ENCODE results near the gene PLCD3. TPM values are rescaled to one million over a fixed set of nuclear protein-coding genes. Genes with fewer than 3 reads are reported as not detected.

The PLCD3 gene
- total RNA-seq, 2 donors from 2014 or later, result 34.8 to 42.9 TPM

- Histone ChIP-seq H3K4me1 (ENCODE audit: control insufficient read depth, insufficient read depth, low read length) (peaks cover 11% of the 10 kb centered on the region), H3K27ac (ENCODE audit: low read depth, low read length) (no peak overlapping the region), H3K4me3 (ENCODE audit: low read length) (no peak overlapping the region), H3K27me3 (ENCODE audit: control insufficient read depth, insufficient read depth, low read length, poor library complexity, severe bottlenecking) (no peaks in the 10 kb centered on the region), H3K9ac (ENCODE audit: extremely low read depth, low read length, poor library complexity, severe bottlenecking) (no peak overlapping the region), H3K36me3 (ENCODE audit: control insufficient read depth, insufficient read depth, low read length) (no peaks in the 10 kb centered on the region), H3K9me3 (ENCODE audit: control insufficient read depth, low read length) (no peaks in the 10 kb centered on the region)
- peaks cover 2% of the 10 kb centered on the region for H3K36me3 Mint-ChIP-seq (ENCODE audit: low read depth)
- no peaks in the 10 kb centered on the region for H3K9me3 Mint-ChIP-seq
- H3K27me3 Mint-ChIP-seq (ENCODE audit: insufficient read depth), result peaks cover 3% of the 10 kb centered on the region
- 91 to 94% methylated on average over 7 to 15 of the region's 15 CpGs for WGBS, 2 experiments (ENCODE audit: insufficient coverage in 1 of 2, insufficient read length in 1 of 2)
- TF ChIP-seq CTCF (conservative IDR thresholded peaks at IDR 0.05), result no peak
- H3K27ac Mint-ChIP-seq, result peak overlapping the region; percentile 39
- DNase-seq, result peak; percentile 77
- no peak overlapping the region for H3K4me3 Mint-ChIP-seq
- H3K4me1 Mint-ChIP-seq, result peaks cover 11% of the 10 kb centered on the region
Observed at GRCh38 chr17:45123930-45124796, 8.2 kb downstream of the PLCD3 start.

GRCh38 chr17:45123076-45123770, 9.1 kb downstream of the PLCD3 start:
- Histone ChIP-seq H3K27ac (ENCODE audit: low read depth, low read length) (no peak overlapping the region), H3K36me3 (ENCODE audit: control insufficient read depth, insufficient read depth, low read length) (no peaks in the 10 kb centered on the region), H3K9ac (ENCODE audit: extremely low read depth, low read length, poor library complexity, severe bottlenecking) (no peak overlapping the region), H3K4me1 (ENCODE audit: control insufficient read depth, insufficient read depth, low read length) (peaks cover 10% of the 10 kb centered on the region), H3K9me3 (ENCODE audit: control insufficient read depth, low read length) (no peaks in the 10 kb centered on the region), H3K4me3 (ENCODE audit: low read length) (no peak overlapping the region), H3K27me3 (ENCODE audit: control insufficient read depth, insufficient read depth, low read length, poor library complexity, severe bottlenecking) (no peaks in the 10 kb centered on the region)
- no peaks in the 10 kb centered on the region for H3K9me3 Mint-ChIP-seq
- H3K36me3 Mint-ChIP-seq (ENCODE audit: low read depth), result peaks cover 5% of the 10 kb centered on the region
- peaks cover 11% of the 10 kb centered on the region for H3K4me1 Mint-ChIP-seq
- H3K27ac Mint-ChIP-seq, result no peak overlapping the region
- H3K4me3 Mint-ChIP-seq, result no peak overlapping the region
- no peak for DNase-seq
- TF ChIP-seq CTCF (conservative IDR thresholded peaks at IDR 0.05), result no peak
- peaks cover 3% of the 10 kb centered on the region for H3K27me3 Mint-ChIP-seq (ENCODE audit: insufficient read depth)
- 91% methylated on average over 5 to 6 of the region's 6 CpGs for WGBS, 2 experiments (ENCODE audit: insufficient coverage in 1 of 2, insufficient read length in 1 of 2)

GRCh38 chr17:45121055-45121454, 11.3 kb downstream of the PLCD3 start:
- no peaks in the 10 kb centered on the region for H3K9me3 Mint-ChIP-seq
- no peak for TF ChIP-seq CTCF (conservative IDR thresholded peaks at IDR 0.05)
- Histone ChIP-seq H3K4me3 (ENCODE audit: low read length) (no peak overlapping the region), H3K27ac (ENCODE audit: low read depth, low read length) (no peak overlapping the region), H3K9me3 (ENCODE audit: control insufficient read depth, low read length) (no peaks in the 10 kb centered on the region), H3K9ac (ENCODE audit: extremely low read depth, low read length, poor library complexity, severe bottlenecking) (no peak overlapping the region), H3K4me1 (ENCODE audit: control insufficient read depth, insufficient read depth, low read length) (no peaks in the 10 kb centered on the region), H3K27me3 (ENCODE audit: control insufficient read depth, insufficient read depth, low read length, poor library complexity, severe bottlenecking) (no peaks in the 10 kb centered on the region), H3K36me3 (ENCODE audit: control insufficient read depth, insufficient read depth, low read length) (no peaks in the 10 kb centered on the region)
- peaks cover 3% of the 10 kb centered on the region for H3K27me3 Mint-ChIP-seq (ENCODE audit: insufficient read depth)
- DNase-seq, result peak; percentile 65
- H3K27ac Mint-ChIP-seq, result no peak overlapping the region
- WGBS, 2 experiments (ENCODE audit: insufficient coverage in 1 of 2, insufficient read length in 1 of 2), result 96 to 98% methylated on average over 21 to 45 of the region's 45 CpGs
- H3K4me1 Mint-ChIP-seq, result no peaks in the 10 kb centered on the region
- no peak overlapping the region for H3K4me3 Mint-ChIP-seq
- H3K36me3 Mint-ChIP-seq (ENCODE audit: low read depth), result peaks cover 8% of the 10 kb centered on the region

Measured in endodermal cell (in vitro differentiated cells).